HG03457 (cell line): Measurements from ENCODE around the gene DECR2.
A peak's percentile ranks its signal among the peaks of the same experiment; 100 is the strongest.
"Not testable (repeated sequence)": the region's sequence is repeated elsewhere in the genome, so short reads cannot be mapped to it uniquely, and the experiment has no call there.

Experiments used
- ATAC-seq: cut with Tn5 transposase; IDR thresholded peaks from one replicate; pipeline ENCODE4 v1.9.1; 2021; ENCODE audit warnings: moderate number of reproducible peaks; ENCODE audit not compliant: unreplicated experiment

Gene DECR2

DNA sequence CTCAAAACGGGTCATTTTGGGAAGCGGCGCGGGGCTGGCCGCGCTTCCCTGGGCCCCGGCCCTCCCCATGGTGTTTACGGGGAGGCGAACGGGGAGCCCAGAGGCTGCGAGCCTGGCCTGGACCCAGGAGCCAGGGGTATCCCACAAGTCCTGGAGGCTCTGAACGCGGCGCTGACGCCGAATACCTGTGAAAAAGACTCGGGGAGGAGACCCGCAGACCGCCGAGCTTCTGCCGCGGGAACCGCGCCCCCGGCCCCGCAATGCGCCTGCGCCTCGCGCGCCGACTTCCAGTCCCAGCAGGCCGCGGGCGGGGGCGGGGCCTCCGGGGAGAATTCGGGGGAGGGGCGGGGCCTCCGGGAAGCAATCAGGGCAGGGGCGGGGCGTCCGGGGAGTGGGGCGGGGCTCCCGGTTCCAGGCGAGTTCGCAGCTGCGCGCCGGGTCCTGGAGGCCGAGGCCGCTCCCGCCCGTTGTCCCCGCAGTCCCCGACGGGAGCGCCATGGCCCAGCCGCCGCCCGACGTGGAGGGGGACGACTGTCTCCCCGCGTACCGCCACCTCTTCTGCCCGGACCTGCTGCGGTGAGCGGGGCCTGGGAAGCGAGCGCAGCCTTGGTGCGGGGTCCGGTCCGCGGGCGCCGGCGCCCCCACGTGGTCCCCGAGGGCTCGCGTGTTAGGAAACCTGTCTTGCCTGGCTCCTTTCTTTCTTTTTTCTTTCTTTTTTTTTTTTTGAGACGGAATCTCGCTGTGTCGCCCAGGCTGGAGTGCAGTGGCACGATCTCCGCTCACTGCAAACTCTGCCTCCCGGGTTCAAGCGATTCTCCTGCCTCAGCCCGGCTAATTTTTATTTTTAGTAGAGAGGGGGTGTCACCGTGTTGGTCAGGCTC, at the start of gene DECR2:
Gene DECR2 (plus strand): TSS at position 418 of the 881 bp plus-strand sequence. CDS start 79 bp downstream, at position 497.
- peak; percentile 40 for ATAC-seq

- no peak for ATAC-seq
These were observed 48.9 kb upstream of the DECR2 start, which contains the start of gene AXIN1 for GRCh38 chr16:352547-353403. Gene AXIN1 (minus strand): TSS chr16:352723. CDS start chr16:347025, 5,698 bp downstream.

DNA sequence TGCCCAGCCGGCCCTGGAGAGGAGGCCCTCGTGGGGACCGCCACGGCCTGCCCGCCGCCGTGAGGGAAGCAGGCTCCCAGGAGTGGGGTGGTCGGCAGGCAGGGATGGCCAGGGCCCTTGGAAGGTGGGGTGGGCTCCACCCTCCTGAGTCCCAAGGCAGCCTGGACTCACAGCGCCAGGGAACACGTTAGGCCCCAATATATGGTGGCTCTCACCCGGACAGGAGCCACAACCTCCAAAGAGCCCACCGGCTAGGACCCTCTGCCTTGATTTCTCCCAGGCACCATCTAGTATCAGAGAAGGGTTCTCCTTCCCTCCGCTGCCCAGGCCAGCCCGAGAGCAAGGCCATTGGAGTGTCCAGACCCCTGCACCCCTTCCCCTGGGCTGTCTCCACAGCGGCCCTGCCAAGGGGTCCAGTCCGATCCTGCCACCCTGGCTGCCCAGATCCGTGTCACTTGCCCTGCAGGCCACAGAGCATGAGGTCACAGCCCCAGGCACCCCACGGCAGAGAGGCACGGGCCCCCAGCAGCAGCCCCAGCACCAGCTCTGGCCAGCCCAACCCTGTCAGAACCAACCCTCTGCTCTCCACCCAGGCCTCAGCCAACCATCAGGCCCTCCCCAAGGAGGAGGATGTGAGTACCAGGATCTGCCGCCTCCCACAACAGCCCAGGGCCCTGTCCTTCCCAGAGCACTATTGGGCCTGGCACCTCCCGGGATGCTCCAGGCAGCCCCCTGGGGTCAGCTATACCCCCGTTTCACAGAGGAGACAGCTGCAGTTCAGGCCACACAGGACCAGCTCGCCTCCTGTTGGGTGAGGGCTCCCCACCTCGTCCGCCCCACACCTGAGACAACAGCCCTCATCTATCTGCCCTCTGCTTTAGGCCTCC, 48.0 kb upstream of the DECR2 start:
- ATAC-seq, result no peak

DNA sequence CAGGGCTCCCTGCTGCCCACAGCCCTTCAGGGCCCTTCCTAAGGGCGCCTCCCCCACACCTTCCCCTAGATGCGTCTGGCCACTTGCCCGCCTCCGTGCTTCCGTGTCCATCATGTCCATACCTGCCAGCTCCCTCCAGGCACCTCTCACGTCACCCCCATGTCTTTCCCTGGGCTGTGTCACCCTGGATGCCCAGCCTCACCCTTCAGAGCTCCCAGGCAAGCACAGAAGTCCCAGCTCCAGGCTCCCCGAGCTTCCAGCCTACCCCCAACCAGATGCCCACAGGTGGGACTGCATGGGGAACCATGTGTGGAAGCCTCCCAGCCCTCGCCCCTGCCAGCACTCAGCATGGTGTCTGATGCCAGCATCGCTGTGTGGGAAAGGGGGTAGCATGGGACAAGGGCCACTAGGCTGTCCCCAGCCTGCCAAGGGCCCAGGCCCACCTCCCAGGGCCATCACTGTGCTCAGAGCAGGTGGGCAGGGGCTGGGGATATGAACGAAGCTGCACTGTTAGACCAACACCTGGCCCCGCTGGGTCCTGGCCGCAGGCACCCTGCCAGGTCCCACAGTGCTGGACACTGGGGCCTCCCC, 47.3 kb upstream of the DECR2 start:
- ATAC-seq, result no peak

DNA sequence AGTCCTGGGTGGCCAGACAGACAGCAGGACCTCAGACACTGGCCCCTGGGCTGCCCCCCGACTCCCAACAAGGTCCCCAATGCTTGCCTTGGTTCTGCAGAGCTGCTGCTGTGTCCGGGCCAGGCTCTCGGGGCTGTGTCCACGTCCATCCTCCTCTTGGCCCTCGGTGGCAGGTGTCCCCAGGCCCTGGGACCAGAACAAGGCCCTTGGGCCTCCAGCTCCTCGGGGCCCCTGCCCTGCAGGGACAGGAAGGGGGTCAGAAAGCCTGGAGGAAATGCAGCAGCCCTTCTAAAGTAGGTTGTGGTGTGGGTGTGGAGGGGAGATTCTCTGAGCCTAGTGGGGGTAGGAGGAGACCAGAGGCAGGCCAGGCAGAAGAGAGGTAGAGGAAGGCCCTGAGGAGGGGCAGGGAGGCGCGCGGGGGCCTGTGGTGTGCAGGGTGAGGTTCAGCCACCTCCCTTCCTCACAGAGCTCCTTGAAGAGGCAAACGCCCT, 46.7 kb upstream of the DECR2 start:
- no peak for ATAC-seq

GRCh38 chr16:356741-357140, 44.9 kb upstream of the DECR2 start:
- no peak for ATAC-seq

DNA sequence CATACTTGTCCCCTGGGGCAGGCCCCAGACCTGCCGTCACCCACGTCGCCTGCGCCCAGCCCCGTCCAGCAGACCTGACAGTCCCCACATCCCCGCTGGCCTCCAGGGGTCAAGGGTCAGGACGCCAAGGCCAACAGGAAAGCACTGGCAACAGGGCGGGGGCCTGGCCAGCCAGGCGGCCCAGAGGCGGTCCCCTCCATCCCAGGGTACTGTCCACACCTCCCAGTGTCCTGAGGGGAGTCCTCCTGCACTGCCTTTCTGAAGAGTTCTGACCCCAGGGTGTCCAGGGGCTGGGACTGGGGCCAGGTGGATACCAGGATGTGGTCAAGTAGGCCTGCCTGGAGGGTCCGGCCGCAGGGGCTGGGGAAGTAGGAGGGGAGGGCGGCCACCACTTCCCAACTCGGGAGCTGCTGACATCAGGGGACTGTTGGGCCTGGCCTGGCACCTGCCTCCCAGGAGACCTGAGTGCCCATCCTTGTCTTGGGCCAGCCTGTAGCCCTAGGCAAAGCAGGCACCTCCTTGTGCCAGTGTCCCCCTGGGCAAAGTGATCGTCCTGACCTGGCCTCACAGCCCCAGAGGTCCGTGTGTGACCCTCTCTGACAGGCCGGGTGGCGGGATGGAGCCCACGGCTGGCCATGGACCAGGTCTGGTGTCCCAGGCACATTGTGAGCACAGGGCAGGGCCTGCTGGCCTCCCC, 42.5 kb upstream of the DECR2 start:
- ATAC-seq, result no peak

DNA sequence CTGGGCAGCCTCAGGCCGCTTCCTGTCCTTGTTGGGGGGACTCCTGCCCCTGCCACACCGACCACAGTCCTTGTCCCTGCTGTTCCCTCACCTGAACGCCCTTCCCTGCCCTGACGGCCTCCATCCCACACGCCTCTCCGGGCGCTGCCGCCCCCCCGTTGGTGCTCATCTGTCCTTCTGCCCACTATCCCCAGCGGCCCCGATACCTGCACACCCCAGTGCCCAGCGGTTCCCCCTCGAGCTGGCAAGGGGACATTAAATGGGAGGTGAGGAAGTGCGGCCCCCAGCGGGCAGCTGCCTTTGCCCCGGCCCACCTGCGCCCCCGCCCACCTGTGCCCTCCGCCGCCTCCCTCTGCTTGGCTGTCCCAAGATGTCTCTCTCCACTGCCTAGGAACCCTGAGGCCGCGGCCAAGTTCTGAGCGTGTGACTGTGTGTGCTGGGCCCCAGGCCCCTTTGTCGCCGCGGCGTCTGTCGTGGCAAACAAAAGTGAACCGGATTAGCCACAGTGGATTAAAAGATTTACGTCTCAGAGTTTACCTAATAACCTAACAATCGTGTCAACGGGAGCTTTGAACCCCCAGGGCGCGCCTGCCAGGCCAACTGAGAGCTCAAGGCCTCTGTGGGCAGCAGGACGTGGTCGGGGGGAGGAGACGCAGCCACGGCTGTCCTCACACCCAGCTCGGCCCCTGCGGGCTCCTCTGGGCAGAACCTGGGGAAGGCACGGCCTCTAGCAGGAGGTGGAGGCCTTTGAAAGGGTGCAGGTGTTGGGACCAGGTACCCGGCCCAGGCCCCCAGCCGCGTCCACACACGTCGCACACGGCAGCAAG, 41.6 kb upstream of the DECR2 start:
- no peak for ATAC-seq

- no peak for ATAC-seq
These were observed 40.9 kb upstream of the DECR2 start for GRCh38 chr16:360698-361336.

GRCh38 chr16:361341-361871, 40.3 kb upstream of the DECR2 start:
- ATAC-seq, result no peak

- no peak for ATAC-seq
These were observed 39.6 kb upstream of the DECR2 start for GRCh38 chr16:361872-362701.

DNA sequence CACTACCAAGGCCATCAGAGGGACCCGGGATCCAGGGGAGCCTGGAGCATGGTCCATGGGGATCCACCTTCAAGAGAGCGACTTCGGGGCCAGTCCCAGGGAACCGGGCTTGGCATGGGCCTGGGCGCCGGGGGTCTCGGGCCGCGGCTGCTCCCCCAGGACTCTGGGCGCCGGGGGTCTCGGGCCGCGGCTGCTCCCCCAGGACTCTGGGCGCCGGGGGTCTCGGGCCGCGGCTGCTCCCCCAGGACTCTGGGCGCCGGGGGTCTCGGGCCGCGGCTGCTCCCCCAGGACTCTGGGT, 39.0 kb upstream of the DECR2 start:
- not testable (repeated sequence) for ATAC-seq

DNA sequence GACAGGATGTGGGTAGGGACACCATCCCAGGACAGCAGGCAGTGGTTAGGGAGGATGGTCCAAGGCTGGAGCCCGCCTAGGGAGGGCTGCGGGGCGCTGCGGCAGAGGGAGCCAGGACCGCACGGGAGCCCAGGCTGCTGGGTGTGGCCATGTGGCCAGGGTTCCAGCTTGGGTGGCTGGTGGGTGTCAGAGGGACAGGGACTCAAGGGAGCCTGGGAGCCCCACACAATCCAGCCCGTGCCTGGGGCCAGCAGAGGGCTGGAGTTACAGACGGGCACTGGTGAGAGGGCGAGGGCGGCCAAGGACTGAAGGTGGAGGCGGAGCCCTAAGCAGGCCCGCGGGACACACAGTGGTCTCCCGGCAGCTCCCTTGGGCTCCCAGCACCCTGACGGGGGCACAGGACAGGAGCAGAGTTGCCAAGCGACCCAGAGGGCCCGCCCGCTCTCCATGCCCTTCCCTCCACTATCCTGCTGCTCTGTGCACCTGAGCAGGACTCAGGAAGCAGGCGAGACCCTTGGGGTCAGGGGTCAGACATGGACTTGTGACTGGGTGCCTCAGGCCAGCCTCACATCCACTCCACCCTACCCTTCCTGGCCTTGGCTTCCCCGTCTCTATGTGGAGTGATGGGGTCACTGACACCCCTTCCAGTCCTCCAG, 38.4 kb upstream of the DECR2 start:
- ATAC-seq, result no peak

DNA sequence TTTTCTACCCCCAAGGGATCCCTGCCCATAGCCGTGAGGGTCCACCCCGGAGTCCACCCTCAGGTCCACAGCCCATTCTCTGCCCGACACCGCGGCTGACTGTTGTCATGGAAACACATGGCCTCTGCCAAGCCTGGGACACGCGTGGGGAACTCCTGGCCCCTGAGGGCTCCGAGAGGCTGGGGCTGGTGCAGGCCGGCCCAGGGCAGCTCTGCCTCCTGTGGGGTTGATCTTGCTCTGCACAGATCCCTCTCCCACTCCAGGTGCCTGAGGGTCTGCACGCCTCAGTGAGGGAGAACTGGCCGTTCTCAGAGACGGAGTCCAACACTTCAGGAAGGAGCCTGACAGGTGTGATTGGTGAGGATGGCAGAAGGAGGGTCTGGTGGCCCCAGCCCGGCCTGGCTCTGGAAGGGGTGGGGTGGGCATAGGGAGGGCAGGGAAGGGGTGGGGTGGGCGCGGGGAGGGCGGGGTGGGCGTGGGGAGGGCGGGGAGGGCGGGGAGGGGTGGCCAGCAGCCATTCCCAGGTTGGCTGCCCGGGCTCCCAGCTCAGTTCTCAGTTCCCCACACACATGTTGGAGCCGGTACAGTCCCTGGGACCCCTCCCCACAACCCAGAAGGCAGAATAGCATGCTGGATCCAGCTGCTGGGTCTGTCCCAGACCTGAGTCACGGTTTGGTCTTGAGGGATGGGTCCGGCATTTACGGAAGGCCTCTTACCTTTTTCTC, 37.8 kb upstream of the DECR2 start:
- ATAC-seq, result no peak

GRCh38 chr16:364595-365491, 36.8 kb upstream of the DECR2 start:
- no peak for ATAC-seq
